ENCODE measurements around the gene MRPL2. TPM values are rescaled to one million over a fixed set of nuclear protein-coding genes. Genes with fewer than 3 reads are reported as not detected.

MRPL2 gene
- total RNA-seq, 1 donor from 2014 or later, result 47.4 TPM

DNA sequence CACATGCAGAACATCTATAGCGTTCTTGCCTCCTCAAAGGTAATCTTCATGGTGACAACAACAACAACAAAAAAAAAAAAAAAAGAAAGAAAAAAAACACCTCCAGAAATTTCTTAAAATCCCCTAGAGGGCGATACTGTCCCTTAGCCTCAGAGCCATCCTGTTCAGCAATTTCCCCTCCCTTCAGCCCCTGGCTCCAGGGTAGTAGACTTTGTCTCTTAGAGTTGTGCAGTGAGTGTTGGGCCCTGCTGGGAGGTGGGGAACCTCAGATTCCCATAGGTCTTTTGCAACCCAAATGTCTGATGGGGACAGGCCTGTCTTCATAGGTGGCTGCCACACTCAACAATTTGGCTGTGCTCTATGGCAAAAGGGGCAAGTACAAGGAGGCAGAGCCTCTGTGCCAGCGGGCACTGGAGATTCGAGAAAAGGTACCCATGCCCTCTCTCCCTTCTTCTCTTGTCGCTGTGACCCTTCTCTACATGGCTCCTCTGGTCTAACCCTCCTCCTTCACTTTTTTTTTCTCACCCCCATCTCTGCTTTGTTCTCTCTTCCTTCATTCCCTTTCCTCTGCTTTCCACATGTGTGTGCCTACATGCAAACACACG lies 10.9 kb upstream of the MRPL2 start:
- peaks cover 29% of the 10 kb centered on the region for H3K4me1 Mint-ChIP-seq (ENCODE audit: low read depth, unreplicated experiment)
- no peaks in the 10 kb centered on the region for H3K27me3 Mint-ChIP-seq (ENCODE audit: low read depth, unreplicated experiment)
- no peak for FAIRE-seq

GRCh38 chr6:43062818-43063217 lies 3.6 kb upstream of the MRPL2 start:
- H3K27me3 ChIP-seq (ENCODE audit: insufficient read depth, low read length), result no peaks in the 10 kb centered on the region
- H3K9ac ChIP-seq (ENCODE audit: low read length), result no peak overlapping the region
- H3K4me3 Mint-ChIP-seq (ENCODE audit: unreplicated experiment), result no peak overlapping the region
- no peaks in the 10 kb centered on the region for H4K20me1 ChIP-seq (ENCODE audit: insufficient read depth, low read length)
- H3K4me1 Mint-ChIP-seq (ENCODE audit: low read depth, unreplicated experiment), result peaks cover 15% of the 10 kb centered on the region
- DNase-seq (ENCODE audit: low read depth) (no peak), FAIRE-seq (no peak)
- H3K79me2 ChIP-seq (ENCODE audit: insufficient read depth, low read length), result peaks cover 27% of the 10 kb centered on the region
- no peaks in the 10 kb centered on the region for H3K27me3 Mint-ChIP-seq (ENCODE audit: low read depth, unreplicated experiment)
- no peak overlapping the region for H3K4me3 ChIP-seq (ENCODE audit: insufficient read depth, low read depth, low read length)
- H3K4me1 ChIP-seq (ENCODE audit: insufficient read depth, low read length), result peaks cover 30% of the 10 kb centered on the region
- no peaks in the 10 kb centered on the region for H3K9me3 ChIP-seq (ENCODE audit: insufficient read depth, low read depth, low read length)
- no peaks in the 10 kb centered on the region for H3K9me3 Mint-ChIP-seq (ENCODE audit: unreplicated experiment)
- no peak overlapping the region for H2AFZ ChIP-seq (ENCODE audit: low read depth, low read length)
- H3K4me2 ChIP-seq (ENCODE audit: low read length), result no peak overlapping the region
- no peak overlapping the region for H3K27ac ChIP-seq (ENCODE audit: low read depth, low read length)
- TF ChIP-seq, protein P1, sequence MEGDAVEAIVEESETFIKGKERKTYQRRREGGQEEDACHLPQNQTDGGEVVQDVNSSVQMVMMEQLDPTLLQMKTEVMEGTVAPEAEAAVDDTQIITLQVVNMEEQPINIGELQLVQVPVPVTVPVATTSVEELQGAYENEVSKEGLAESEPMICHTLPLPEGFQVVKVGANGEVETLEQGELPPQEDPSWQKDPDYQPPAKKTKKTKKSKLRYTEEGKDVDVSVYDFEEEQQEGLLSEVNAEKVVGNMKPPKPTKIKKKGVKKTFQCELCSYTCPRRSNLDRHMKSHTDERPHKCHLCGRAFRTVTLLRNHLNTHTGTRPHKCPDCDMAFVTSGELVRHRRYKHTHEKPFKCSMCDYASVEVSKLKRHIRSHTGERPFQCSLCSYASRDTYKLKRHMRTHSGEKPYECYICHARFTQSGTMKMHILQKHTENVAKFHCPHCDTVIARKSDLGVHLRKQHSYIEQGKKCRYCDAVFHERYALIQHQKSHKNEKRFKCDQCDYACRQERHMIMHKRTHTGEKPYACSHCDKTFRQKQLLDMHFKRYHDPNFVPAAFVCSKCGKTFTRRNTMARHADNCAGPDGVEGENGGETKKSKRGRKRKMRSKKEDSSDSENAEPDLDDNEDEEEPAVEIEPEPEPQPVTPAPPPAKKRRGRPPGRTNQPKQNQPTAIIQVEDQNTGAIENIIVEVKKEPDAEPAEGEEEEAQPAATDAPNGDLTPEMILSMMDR (IDR thresholded peaks at IDR 0.05; ENCODE audit: insufficient read depth, low read depth, low read length), result no peak
- H3K36me3 Mint-ChIP-seq (ENCODE audit: low read depth, unreplicated experiment), result peaks cover 22% of the 10 kb centered on the region
- peaks cover 6% of the 10 kb centered on the region for H3K36me3 ChIP-seq (ENCODE audit: insufficient read depth, low read length)
- peak overlapping the region; percentile 30 for H3K27ac Mint-ChIP-seq (ENCODE audit: unreplicated experiment)

More for the DNA sequence above, 10.9 kb upstream of the MRPL2 start:
- no peak overlapping the region for H2AFZ ChIP-seq (ENCODE audit: low read depth, low read length)
- H3K4me3 ChIP-seq (ENCODE audit: insufficient read depth, low read depth, low read length), result no peak overlapping the region
- no peak overlapping the region for H3K4me2 ChIP-seq (ENCODE audit: low read length)
- H3K27me3 ChIP-seq (ENCODE audit: insufficient read depth, low read length), result no peaks in the 10 kb centered on the region
- H3K4me1 ChIP-seq (ENCODE audit: insufficient read depth, low read length), result peaks cover 4% of the 10 kb centered on the region
- Mint-ChIP-seq H3K9me3 (ENCODE audit: unreplicated experiment) (no peaks in the 10 kb centered on the region), H3K4me3 (ENCODE audit: unreplicated experiment) (no peak overlapping the region), H3K36me3 (ENCODE audit: low read depth, unreplicated experiment) (peaks cover 20% of the 10 kb centered on the region), H3K27ac (ENCODE audit: unreplicated experiment) (peak overlapping the region; percentile 27)
- TF ChIP-seq, protein P1 (IDR thresholded peaks at IDR 0.05; ENCODE audit: insufficient read depth, low read depth, low read length), result peak; percentile 68
- no peak for TF ChIP-seq EZH2 (IDR thresholded peaks at IDR 0.05; ENCODE audit: insufficient read depth, low read length)
- no peaks in the 10 kb centered on the region for H3K9me3 ChIP-seq (ENCODE audit: insufficient read depth, low read depth, low read length)
- peak; percentile 52 for DNase-seq (ENCODE audit: low read depth)
- peak overlapping the region; percentile 10 for H3K9ac ChIP-seq (ENCODE audit: low read length)
- H3K27ac ChIP-seq (ENCODE audit: low read depth, low read length), result no peak overlapping the region
- H4K20me1 ChIP-seq (ENCODE audit: insufficient read depth, low read length), result no peaks in the 10 kb centered on the region
- no peaks in the 10 kb centered on the region for H3K79me2 ChIP-seq (ENCODE audit: insufficient read depth, low read length)
- no peaks in the 10 kb centered on the region for H3K36me3 ChIP-seq (ENCODE audit: insufficient read depth, low read length)

DNA sequence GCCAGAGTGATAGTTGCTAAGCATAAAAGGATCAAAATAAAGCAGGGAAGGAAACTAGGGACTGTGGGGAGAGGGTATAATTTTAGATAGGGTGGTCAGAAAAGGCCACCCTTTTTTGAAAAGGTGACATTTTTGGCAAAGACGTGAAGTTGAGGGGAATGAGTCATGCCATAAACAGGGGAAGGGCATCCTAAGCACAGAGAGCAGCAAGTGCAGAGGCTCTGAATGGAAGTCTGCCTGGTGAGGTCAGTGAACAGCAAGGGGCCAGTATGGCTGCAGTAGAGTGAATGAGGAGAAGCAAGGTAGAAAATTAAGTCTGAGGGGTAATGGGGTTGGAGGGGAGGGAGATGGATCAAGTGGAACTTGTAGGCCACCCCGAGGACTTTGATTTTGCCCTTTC lies 2.6 kb upstream of the MRPL2 start:
- H3K4me2 ChIP-seq (ENCODE audit: low read length), result peak overlapping the region; percentile 95
- peaks cover 8% of the 10 kb centered on the region for H3K36me3 ChIP-seq (ENCODE audit: insufficient read depth, low read length)
- peaks cover 30% of the 10 kb centered on the region for H3K4me1 ChIP-seq (ENCODE audit: insufficient read depth, low read length)
- H3K9me3 ChIP-seq (ENCODE audit: insufficient read depth, low read depth, low read length), result no peaks in the 10 kb centered on the region
- DNase-seq (ENCODE audit: low read depth), result peak; percentile 43
- Mint-ChIP-seq H3K4me1 (ENCODE audit: low read depth, unreplicated experiment) (peaks cover 15% of the 10 kb centered on the region), H3K27ac (ENCODE audit: unreplicated experiment) (no peak overlapping the region), H3K4me3 (ENCODE audit: unreplicated experiment) (peak overlapping the region; percentile 96), H3K27me3 (ENCODE audit: low read depth, unreplicated experiment) (no peaks in the 10 kb centered on the region), H3K9me3 (ENCODE audit: unreplicated experiment) (no peaks in the 10 kb centered on the region), H3K36me3 (ENCODE audit: low read depth, unreplicated experiment) (peaks cover 22% of the 10 kb centered on the region)
- H2AFZ ChIP-seq (ENCODE audit: low read depth, low read length), result no peak overlapping the region
- peaks cover 30% of the 10 kb centered on the region for H3K79me2 ChIP-seq (ENCODE audit: insufficient read depth, low read length)
- H3K4me3 ChIP-seq (ENCODE audit: insufficient read depth, low read depth, low read length), result no peak overlapping the region
- TF ChIP-seq, protein P1 (IDR thresholded peaks at IDR 0.05; ENCODE audit: insufficient read depth, low read depth, low read length), result no peak
- TF ChIP-seq EZH2 (IDR thresholded peaks at IDR 0.05; ENCODE audit: insufficient read depth, low read length), result no peak
- no peak overlapping the region for H3K27ac ChIP-seq (ENCODE audit: low read depth, low read length)
- H3K9ac ChIP-seq (ENCODE audit: low read length), result peak overlapping the region; percentile 39
- no peaks in the 10 kb centered on the region for H3K27me3 ChIP-seq (ENCODE audit: insufficient read depth, low read length)
- no peak for FAIRE-seq
- H4K20me1 ChIP-seq (ENCODE audit: insufficient read depth, low read length), result no peaks in the 10 kb centered on the region
